Activated CD4-positive, alpha-beta T cell treated with anti-CD3 and anti-CD28 coated beads, Interleukin-2, amount 50 U/mL, for 16 hours (primary cell): ENCODE measurements around the gene APBA2.
"Not testable (repeated sequence)": the region's sequence is repeated elsewhere in the genome, so short reads cannot be mapped to it uniquely, and the experiment has no call there.

ENCODE experiments used
- DNase-seq: peaks from one replicate; pipeline ENCODE4 v3.0.0-alpha.2; 2020

APBA2 gene

GRCh38 chr15:28879551-28879950 is 6.2 kb upstream of the APBA2 start:
- DNase-seq = no peak

GRCh38 chr15:28880680-28881079 is 5.1 kb upstream of the APBA2 start:
- no peak for DNase-seq

- no peak for DNase-seq
Measured at GRCh38 chr15:28881170-28881569, 4.6 kb upstream of the APBA2 start.

DNA sequence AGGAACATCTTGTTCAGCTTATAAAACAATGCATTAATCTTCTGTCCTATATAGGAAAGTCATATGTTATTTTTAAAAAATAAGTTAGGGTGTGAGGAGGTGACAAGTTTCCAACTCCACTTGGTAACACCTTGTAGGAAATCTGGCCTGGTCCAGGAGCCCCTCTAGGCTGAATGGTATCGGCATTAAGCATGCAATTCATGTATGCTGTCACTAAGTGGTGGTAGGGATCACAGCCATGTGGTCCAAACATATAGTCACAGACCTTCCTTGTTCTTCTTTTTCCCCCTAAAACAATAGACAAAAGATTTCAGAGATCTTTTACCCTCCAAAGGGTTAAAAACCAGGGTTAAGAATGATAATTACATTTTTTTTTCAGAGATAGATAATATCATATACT is 4.2 kb upstream of the APBA2 start:
- DNase-seq = no peak

DNA sequence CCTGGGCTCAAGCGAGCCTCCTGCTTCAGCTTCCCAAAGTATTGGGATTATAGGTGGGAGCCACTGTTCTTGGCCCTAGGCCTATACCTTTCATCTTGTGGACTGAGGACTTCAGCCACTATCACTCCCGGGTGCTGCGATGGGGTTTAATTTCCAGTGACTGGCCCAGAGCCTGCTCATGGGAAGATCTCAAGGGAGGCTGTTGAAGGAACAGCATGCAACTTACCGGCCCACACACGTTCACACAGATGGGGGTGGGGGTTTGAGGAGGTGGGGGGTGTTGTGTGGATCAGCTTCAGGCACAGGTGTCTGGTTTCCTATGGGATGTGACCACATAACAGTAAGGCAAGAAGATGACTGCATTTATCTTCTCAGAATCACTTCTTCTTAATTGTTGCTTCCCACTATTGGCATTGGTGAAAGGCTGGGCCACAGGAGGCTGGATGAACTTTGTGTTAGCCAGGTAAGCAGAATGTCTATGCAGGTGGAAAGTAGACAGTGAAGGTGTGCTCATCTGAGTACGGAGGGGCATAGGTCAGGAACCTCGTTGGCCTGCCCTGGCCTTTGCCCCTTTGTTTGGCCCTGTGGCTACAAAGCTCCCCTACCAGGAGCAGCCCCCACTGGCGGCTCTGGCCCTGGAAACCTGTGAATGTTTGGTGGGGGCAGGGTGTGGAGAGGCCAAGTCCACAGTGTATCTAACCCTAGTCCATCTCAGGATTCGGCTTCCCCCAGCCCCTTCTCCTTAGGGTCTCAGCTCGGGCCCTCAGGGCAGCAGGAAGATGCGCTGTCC is 1.4 kb upstream of the APBA2 start:
- DNase-seq = no peak

GRCh38 chr15:28885128-28885629 is 595 bp upstream of the APBA2 start:
- no peak for DNase-seq

DNA sequence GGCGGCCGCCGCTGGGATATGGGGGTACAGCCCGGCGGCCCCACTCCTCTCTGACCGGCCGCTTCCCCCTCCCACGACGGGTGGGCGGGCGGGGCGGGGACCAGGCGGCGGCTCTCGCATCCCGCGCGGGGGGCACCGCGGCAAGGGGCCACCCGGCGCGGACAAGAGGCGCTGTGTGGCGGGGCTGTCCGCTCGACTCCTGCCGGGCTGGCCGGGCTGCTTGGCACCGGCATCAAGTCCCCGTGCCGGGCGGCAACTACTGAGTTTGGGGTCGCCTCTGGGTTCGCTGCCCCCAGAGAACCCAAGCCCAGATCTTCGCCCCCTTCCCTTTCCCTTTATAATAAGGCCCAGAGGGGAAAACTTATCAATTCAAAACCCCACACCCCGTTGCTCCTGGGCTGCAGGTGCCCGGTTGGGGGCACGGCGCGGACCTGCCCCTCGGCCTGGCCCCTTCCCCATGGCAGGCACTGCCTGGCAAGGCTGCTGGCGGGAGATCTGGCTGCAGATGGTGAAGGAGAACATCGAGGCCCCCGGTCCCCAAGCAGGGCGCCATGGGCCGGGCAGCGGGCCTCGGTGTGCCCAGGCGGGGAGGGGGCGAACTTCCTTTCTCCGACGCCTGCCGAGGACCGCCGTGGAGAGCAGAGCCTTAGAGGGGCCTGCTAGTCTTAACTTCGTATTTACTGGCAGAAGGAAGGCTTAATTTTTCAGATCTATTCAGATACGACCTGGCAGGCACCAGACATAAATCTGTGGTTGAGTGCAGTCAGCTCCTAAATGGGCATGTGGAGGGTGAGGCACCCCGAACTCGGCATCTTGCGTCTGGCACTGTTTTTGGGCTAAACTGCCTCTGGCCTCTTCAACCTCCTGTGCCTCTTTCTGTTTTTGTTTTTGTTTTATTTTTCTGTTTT is 911 bp downstream of the APBA2 start:
- DNase-seq = no peak

- no peak for DNase-seq
Measured at GRCh38 chr15:28887339-28888174, 1.8 kb downstream of the APBA2 start.

DNA sequence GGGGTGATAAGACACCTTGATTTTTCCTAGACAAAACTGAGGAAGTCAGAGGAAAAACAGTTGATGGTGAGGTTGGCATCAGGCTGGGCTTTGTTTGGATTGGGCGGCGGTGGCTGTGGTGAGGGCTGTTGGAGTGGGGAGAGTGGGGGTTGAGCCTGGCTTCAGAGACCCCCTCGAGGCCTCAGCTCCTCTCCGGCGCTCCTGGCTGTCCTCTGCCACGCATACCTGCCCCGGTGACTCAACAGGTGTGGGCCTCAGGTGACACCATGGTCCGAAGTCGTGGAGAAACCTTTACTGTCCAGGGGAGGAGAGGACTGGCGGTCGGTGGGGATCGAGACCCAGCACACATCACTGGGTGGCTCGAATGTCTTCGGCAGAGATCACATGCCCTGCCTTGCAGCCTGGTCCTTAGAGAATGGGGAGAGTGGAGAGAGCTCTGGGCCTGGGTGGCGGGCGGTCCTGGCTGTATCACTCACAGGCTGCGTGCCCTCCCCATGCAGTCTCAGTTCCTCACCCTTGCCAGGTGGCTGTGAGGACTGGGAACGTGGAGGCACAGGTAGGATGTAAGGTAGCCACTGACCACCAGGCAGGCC is 2.6 kb downstream of the APBA2 start:
- no peak for DNase-seq

- DNase-seq = no peak
Measured at GRCh38 chr15:28888900-28889299, 3.1 kb downstream of the APBA2 start.

- DNase-seq = no peak
Measured at GRCh38 chr15:28889346-28889745, 3.6 kb downstream of the APBA2 start.

- DNase-seq = not testable (repeated sequence)
Measured at GRCh38 chr15:28889871-28890270, 4.1 kb downstream of the APBA2 start.

- DNase-seq = not testable (repeated sequence)
Measured at GRCh38 chr15:28890291-28890690, 4.5 kb downstream of the APBA2 start.

DNA sequence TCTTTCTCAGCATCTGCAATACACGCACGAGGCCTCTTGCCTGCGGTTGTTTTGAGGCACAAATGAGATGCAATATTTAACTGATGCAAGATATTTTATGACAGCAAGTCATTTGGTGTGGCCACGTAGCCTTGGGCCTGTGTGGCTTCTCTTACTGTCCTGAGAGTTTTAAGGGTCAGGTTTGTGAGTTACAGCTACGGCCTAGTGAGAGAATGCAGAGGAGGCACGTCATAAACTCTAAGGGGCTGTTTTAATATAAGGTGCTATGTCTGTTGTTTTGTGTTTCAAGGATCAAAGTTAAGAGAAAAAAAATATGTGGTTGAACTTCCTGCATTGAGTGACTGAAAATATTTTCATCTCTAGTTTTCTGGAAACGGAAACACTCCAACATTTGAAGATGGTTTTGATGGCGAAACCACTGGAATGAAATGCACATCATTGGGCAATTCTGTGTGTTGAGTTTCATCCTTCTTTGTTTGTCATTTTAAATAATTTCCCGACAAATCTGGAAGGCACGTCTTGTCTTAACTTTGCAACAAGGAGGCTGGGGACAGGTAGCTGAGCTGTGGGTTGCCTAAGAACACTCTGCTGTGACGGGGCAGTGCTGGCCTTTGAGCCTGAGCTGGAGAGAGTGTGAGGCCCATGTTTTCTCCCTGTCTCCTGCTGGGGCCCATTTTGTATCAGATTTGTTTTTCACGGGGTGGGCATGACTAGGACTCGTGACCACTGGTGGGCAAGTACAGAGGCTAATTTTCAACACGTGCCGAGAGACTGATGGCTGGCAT is 5.1 kb downstream of the APBA2 start:
- no peak for DNase-seq

DNA sequence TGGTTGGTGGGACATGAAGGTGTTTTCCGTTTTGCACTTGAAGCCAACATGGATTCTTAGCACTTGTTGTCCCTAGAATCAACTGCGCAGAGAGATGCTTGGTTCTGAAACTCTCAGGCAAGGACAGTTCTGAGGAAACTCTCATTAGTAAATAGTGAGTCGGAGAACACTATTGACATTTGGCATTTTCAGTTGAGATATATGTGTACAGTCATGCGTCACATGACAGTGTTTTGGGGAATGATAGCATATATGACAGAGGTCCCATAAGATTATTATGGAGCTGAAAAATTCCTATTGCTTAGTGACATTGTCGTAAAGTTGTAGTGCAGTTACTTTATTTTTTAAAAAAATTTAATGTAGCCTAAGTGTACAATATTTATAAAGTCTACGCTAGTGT is 5.8 kb downstream of the APBA2 start:
- no peak for DNase-seq

DNA sequence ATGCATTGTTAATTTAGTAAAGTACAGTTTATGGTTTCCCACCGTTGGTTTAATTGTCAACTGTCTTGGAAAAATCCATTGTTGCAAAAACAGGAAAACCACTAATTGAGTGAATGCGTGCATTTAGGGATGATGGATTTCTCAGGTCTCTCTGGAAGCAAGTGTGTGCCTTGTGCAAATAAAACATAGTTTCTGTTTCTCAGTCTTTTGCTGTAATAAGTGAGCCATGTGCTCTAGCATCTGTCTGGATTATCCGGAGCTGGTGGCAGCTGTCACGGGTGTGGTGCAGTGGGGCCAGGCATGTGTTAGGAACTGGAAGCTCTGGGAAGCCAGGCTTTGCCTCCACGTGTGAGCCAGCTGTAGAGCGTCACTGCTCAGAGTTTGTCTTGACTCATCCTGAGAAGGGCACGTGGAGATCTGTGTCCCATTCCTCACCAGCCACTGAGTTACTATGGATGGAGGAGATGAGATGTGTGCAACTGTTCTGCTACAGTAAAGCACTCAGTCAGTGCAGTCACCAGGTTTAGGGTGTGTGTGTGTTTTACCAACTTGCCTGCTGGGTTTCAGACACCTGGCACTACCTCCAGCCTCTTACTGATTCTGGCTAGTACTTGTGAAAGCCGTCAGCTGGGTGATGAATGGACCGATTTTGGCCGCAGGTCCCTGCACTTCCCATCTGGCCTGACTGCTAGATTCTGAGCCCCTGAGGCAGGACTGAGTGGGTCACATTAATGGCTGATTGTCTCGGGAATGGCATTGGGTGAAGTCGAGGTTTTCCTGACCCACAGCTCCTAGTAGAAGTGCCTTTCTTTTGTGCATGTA is 7.2 kb downstream of the APBA2 start:
- no peak for DNase-seq

DNA sequence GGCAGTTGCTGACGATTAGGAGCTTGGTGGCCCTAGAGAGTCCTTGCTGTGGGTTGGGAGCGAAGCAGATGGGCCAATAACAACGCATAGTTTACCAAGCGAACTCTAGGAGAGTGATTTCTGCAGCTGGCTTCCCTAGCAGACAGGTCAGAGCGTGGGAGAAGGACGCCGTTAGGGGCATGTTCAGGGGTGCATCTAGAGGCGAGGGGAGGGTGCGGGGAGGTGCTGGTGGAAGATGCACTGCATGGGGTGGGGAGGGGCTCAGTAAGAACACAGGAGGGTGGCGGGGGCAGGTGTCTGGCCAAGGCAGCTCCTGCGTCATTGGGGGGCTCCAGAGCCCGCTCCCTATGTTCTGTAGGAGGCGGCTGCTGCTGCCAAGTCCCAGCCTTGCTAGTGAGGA is 8.9 kb downstream of the APBA2 start:
- no peak for DNase-seq

- DNase-seq = no peak
Measured at GRCh38 chr15:28895146-28895545, 9.4 kb downstream of the APBA2 start.

GRCh38 chr15:28895566-28895965 is 9.8 kb downstream of the APBA2 start:
- no peak for DNase-seq

DNA sequence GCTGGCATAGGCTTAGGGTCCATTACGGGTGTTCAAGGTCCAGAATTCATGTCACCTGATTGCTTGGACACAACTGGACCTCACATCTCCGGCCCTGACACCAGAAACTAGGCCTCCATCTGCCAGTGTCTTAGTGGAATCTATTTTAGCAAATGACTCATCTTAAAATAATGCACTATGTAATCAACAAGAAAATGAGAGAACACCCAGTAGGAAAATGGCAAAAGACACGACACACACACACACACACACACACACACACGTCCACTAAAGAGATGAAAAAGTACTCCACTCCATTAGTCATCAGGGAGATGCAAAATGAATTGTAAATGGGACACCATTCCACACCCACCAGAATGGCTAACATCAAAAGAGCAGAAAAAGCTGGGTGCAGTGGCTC is 11.2 kb downstream of the APBA2 start:
- DNase-seq = no peak
